ENCODE measurements around the gene SIN3A.

Gene SIN3A

GRCh38 chr15:75456710-75457109 is 5.2 kb upstream of the SIN3A start:
- TF ChIP-seq CTCF (IDR thresholded peaks at IDR 0.05; ENCODE audit: poor library complexity, severe bottlenecking), result no peak
- ATAC-seq (ENCODE audit: low read depth) (no peak), DNase-seq (ENCODE audit: low spot score) (no peak)
- H3K27me3 ChIP-seq (ENCODE audit: insufficient read depth, poor library complexity, severe bottlenecking), result no peaks in the 10 kb centered on the region
- H3K4me3 ChIP-seq (ENCODE audit: severe bottlenecking), result no peak overlapping the region
- H3K9me3 ChIP-seq (ENCODE audit: severe bottlenecking), result no peaks in the 10 kb centered on the region
- peak overlapping the region; percentile 89 for H3K27ac ChIP-seq (ENCODE audit: poor library complexity, severe bottlenecking)
- H3K36me3 ChIP-seq (ENCODE audit: low read depth), result no peaks in the 10 kb centered on the region
- no peaks in the 10 kb centered on the region for H3K4me1 ChIP-seq (ENCODE audit: insufficient read depth, poor library complexity, severe bottlenecking)

- H3K27me3 ChIP-seq (ENCODE audit: insufficient read depth, poor library complexity, severe bottlenecking), result no peaks in the 10 kb centered on the region
- H3K4me3 ChIP-seq (ENCODE audit: severe bottlenecking), result peak overlapping the region; percentile 75
- H3K36me3 ChIP-seq (ENCODE audit: low read depth), result no peaks in the 10 kb centered on the region
- H3K9me3 ChIP-seq (ENCODE audit: severe bottlenecking), result no peaks in the 10 kb centered on the region
- H3K27ac ChIP-seq (ENCODE audit: poor library complexity, severe bottlenecking), result peak overlapping the region; percentile 89
- DNase-seq (ENCODE audit: low spot score) (no peak), ATAC-seq (ENCODE audit: low read depth) (no peak)
- H3K4me1 ChIP-seq (ENCODE audit: insufficient read depth, poor library complexity, severe bottlenecking), result no peaks in the 10 kb centered on the region
- no peak for TF ChIP-seq CTCF (IDR thresholded peaks at IDR 0.05; ENCODE audit: poor library complexity, severe bottlenecking)
Observed at GRCh38 chr15:75455982-75456531, 4.6 kb upstream of the SIN3A start.

- no peak for TF ChIP-seq CTCF (IDR thresholded peaks at IDR 0.05; ENCODE audit: poor library complexity, severe bottlenecking)
- no peaks in the 10 kb centered on the region for H3K27me3 ChIP-seq (ENCODE audit: insufficient read depth, poor library complexity, severe bottlenecking)
- peak overlapping the region; percentile 89 for H3K27ac ChIP-seq (ENCODE audit: poor library complexity, severe bottlenecking)
- no peaks in the 10 kb centered on the region for H3K36me3 ChIP-seq (ENCODE audit: low read depth)
- H3K4me3 ChIP-seq (ENCODE audit: severe bottlenecking), result peak overlapping the region; percentile 75
- DNase-seq (ENCODE audit: low spot score), result peak; percentile 89
- H3K4me1 ChIP-seq (ENCODE audit: insufficient read depth, poor library complexity, severe bottlenecking), result no peaks in the 10 kb centered on the region
- 0 out of 3 replicates have a peak, but pooled peaks have one; percentile 7 for ATAC-seq (ENCODE audit: low read depth)
- no peaks in the 10 kb centered on the region for H3K9me3 ChIP-seq (ENCODE audit: severe bottlenecking)
Observed at GRCh38 chr15:75455424-75455981, 4.0 kb upstream of the SIN3A start.

- Histone ChIP-seq H3K9me3 (ENCODE audit: severe bottlenecking) (no peaks in the 10 kb centered on the region), H3K27me3 (ENCODE audit: insufficient read depth, poor library complexity, severe bottlenecking) (no peaks in the 10 kb centered on the region), H3K4me3 (ENCODE audit: severe bottlenecking) (peak overlapping the region; percentile 75), H3K36me3 (ENCODE audit: low read depth) (no peaks in the 10 kb centered on the region), H3K4me1 (ENCODE audit: insufficient read depth, poor library complexity, severe bottlenecking) (peaks cover 2% of the 10 kb centered on the region), H3K27ac (ENCODE audit: poor library complexity, severe bottlenecking) (peak overlapping the region; percentile 89)
- DNase-seq (ENCODE audit: low spot score) (peak; percentile 93), ATAC-seq (ENCODE audit: low read depth) (no peak)
- no peak for TF ChIP-seq CTCF (IDR thresholded peaks at IDR 0.05; ENCODE audit: poor library complexity, severe bottlenecking)
Observed at GRCh38 chr15:75454471-75455378, 3.2 kb upstream of the SIN3A start.
